GM18526 (cell line): ENCODE data around the gene RNF25.

ENCODE experiments used
- POLR2A ChIP-seq: IDR thresholded peaks from 3 replicates; pipeline ENCODE4 v1.6.1; 2011; ENCODE audit not compliant: insufficient read length; ENCODE audit errors: extremely low read depth

The RNF25 gene

DNA sequence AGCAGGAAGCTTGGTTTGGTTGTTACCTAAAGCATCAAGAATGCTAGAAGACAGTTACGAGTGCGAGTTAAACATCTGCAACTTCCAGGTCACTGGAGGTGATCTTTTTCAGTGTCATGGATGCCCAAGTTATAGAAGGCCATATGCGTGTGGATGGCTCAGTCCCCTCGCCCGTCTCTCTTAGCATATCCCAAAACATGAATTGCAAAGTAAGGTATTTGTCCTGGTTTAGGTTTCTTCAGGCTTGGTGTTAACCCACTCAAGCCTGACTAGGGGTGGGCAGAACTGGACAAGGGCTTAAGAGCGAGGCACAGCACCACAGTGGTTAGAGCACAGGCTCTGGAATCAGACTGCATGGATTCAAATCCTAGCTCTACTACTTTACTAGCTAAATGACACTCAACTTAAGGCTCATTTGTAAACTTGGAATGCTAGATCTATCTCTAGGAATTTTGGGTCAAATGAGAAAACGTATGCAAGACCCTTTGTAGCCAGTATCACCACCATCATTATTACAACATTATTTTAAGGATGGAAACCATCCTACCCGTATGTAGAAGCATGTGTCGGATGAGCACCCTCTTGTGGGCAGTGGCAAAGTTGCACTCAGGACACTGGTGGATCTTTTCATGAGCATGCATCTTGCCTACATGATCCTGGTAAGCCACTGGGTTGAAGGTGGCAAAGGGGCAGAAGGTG lies 23.6 kb downstream of the RNF25 start:
- TF ChIP-seq POLR2A, result no peak

DNA sequence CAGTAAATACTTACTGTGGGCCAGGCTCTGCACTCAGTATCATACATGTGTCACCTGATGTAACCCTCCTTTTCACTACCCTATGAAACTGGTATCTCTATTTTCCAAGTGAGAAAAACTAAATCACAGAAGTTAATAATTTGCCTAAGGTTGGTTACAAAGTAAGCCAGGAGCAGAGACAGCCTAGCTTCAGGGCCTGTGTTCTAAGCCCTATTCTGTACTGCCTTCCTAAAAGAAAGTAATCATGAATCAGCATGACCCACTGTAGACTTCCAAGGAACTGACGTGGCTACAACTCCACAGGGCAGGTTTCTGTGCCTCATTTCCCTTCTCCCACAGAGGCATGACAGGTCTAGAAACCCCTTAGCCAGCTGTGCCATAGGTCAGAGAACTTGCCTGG lies 26.7 kb downstream of the RNF25 start:
- no peak for TF ChIP-seq POLR2A

DNA sequence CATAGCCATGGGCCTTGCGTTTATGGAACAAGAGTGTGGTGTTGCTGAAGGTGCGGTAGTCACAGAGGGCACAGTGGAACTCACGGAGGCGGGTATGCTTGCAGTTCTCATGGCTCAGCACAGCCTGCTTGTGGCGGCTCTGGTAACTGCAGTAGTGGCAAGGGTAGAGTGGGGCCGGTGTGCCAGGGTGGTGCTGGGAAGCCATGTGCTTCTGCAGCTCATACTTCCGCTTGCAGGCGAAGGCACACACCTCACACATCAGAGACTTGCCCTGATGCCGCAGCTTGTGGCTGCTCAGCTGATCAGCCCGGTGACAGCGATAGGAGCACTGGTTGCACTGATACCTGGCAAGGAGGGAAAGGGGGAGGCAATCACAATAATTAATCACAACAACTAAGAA lies 27.1 kb downstream of the RNF25 start:
- TF ChIP-seq POLR2A, result no peak

DNA sequence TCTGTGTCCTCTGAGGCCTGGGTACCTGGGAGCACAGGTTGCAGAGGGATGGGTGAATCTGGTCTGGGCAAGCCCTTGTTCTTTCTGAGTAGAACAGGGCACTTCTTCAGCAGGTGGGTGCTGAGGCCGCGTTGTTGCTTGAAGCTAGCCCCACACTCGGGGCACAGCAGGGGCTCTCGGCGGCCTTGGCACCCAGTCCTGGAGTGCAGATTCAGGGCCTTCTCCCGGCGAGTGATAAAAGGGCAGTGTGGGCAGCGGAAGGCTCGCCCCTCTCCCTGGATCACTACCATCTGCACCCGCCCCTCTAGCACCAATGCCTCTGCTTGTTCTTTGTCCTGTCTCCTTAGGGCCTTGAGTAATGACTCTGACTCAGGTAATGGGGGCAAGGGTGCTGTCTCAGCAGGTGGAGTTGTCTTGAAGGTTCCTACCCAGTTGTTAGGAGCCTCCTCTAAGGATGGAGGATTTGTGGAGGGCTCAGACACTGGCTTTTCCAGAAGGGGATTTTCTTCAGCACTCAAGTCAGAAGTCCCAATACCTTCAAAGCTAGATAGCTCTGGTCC lies 28.0 kb downstream of the RNF25 start:
- TF ChIP-seq POLR2A, result no peak

DNA sequence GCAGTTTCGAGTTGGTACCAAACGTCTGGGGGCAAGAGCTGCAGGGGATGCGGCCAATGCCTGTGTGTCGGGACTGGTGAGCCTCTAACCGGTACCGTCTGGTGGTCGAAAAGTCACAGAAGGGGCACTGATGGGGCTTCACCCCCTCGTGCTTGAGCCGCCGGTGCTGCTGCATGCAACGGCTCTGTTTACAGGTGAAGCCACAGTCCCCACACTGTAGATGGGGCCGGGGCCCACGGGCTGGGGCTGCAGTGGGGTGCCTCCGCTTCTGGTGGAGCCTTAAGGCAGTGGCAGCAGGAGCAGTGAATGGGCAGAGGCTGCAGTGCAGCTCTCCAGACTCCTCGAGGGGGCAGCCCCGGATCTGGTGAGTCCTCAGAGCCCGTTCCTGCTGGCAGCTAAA lies 29.0 kb downstream of the RNF25 start:
- TF ChIP-seq POLR2A, result no peak

DNA sequence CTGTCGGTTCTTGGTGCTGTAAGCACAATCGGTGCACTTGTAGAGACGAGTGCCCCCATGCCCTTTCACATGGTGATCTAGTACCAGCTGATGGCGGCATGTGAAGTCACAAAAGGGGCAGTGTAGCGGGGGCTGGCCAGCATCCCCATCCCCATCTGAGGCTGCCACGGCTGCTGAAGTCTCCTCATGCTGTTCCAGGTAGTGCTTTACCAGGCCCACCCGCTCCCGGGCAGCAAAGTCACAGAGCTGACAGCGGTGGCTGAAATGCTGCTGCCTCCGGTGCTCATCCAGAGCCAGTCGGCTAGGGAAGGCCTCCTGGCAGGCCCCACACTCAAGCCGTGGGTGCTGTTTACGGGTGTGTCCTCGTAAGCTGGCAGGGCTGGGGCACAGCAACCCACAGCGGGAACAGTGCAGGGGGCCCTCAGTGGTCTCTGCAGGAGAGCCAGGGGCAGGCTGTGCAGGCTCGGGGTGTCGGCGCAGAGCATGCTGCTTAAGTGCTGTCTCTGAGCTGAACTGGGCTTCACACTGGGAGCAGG lies 29.6 kb downstream of the RNF25 start:
- TF ChIP-seq POLR2A, result no peak

GRCh38 chr2:218638372-218638771 lies 33.4 kb downstream of the RNF25 start:
- no peak for TF ChIP-seq POLR2A

DNA sequence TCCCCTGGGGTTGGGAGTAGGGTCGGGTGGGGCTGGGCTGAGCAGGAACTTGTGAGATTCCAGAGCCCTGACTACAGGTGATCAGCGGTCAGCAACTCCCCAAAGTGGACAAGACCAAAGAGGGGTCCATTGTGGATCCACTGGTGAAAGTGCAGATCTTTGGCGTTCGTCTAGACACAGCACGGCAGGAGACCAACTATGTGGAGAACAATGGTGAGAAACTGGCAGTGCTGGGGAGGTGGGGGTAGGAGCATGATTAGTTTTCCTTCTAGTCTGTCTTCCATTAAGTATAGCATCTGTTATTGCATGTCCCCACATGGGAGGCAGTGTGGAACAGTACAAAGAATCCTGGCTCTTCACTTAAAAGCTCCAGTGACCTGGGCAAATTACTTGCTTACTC lies 36.1 kb downstream of the RNF25 start:
- TF ChIP-seq POLR2A, result no peak

DNA sequence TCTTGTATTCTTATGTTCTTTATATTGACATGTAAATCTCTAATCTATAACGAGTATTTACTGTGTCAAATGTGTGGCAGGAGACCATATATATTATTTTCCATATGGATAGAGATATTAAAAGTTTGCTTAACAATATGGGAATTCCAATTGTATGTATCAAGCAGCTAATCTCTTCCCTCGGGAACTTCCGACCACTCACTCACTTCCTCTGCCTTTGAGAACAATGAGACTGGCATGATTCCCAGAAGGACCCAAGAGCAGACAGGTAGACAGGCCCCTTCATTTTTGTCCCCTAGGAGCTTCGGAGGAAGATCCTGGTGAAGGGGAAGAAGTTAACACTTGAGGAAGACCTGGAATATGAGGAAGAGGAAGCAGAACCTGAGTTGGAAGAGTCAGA lies 40.0 kb downstream of the RNF25 start:
- TF ChIP-seq POLR2A, result no peak

GRCh38 chr2:218627939-218628338 lies 43.9 kb downstream of the RNF25 start:
- TF ChIP-seq POLR2A, result no peak

DNA sequence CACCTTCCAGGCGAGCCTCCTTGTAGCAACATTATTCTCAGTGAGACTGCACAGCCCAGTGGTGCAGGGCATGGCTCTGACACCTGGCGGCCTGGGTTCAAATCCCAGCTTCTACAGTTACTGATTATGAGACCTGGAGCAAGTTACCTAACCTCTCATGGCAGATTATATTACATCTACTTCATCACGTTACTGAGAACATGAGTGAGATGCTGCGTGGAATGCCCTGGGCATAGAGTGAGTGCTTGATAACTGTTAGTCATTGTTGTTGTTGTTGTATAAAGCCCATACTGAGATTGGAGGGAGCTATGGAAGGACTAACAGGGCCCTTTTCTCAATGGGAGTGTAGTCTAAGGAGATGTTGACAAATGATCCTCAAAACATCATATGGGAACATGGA lies 45.4 kb downstream of the RNF25 start:
- no peak for TF ChIP-seq POLR2A

DNA sequence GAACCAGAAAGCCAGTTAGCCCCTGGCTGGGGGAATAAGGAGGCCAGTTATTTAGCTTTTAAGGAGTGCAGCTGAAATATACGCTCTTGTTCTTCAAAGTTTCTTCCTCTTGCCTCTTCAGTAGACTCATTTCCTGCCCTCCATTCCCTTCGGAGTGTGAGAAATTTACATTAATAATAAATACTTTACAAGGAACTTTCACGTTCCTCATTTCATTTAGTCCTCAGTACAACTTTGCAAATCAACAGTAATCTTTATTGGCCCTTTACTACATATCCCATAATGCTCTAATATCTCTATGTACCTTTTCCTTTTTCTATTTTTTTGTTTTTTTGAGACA lies 48.5 kb downstream of the RNF25 start:
- TF ChIP-seq POLR2A, result no peak

- TF ChIP-seq POLR2A, result no peak
Measured at GRCh38 chr2:218622606-218623365, 49.0 kb downstream of the RNF25 start.

DNA sequence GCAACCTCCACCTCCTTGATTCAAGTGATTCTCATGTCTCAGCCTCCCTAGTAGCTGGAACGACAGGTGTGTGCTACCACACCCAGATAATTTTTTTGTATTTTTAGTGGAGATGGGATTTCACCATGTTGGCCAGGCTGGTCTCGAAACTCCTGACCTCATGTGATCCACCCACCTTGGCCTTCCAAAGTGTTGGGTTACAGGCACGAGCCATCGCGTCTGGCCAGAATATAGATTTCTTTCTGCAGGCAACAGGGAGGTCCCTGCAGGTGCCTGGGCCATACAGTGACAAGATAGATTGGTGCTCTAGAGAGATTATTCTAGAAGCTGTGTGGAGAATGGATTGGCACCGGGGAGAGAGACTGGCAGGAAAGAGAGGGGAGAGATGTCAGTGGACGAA lies 50.8 kb downstream of the RNF25 start:
- TF ChIP-seq POLR2A, result no peak

DNA sequence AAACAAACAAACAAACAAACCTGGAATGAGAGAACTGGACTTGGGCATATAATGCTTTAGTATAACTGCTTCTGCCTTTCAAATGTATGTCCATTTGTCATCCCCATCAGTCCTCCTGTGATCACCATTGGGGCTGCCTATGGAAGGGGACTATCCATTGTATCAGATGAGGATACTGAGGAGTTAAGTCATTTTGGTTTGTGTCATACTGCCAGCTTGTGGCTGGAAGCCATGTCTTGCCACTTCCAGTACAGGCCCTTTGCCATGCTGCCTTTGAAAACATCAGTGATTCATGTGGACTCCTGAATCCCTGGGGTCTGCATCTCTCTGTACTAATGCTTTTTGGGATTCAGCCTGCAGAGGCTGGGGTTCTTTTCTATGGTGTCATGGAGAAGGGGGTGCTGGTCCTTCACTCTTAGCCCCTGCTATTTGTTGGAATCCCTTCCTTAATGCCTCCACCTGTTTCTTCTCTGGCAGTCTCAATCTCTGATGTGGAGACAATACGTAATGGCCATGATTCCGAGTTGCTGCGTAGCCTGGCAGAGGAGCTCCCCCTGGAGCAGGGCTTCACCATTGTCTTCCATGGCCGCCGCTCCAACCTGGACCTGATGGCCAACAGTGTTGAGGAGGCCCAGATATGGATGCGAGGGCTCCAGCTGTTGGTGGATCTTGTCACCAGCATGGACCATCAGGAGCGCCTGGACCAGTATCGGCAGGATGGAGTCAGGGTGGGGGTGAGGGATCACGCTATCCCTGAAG lies 53.5 kb downstream of the RNF25 start:
- TF ChIP-seq POLR2A, result no peak
